GM21528 (cell line): Measurements from ENCODE around the gene ABHD4.
"Not testable (repeated sequence)": the region's sequence is repeated elsewhere in the genome, so short reads cannot be mapped to it uniquely, and the experiment has no call there.

Source experiments
- ATAC-seq: cut with Tn5 transposase; IDR thresholded peaks from one replicate; pipeline ENCODE4 v1.9.1; 2021; ENCODE audit warnings: mild to moderate bottlenecking, moderate library complexity; ENCODE audit not compliant: unreplicated experiment, low FRiP score

Gene ABHD4

GRCh38 chr14:22561366-22561660 is 36.8 kb upstream of the ABHD4 start:
- no peak for ATAC-seq

GRCh38 chr14:22561661-22562579 is 36.2 kb upstream of the ABHD4 start:
- ATAC-seq: no peak

GRCh38 chr14:22563987-22564386 is 34.1 kb upstream of the ABHD4 start:
- no peak for ATAC-seq

- ATAC-seq: no peak
Measured at GRCh38 chr14:22564463-22564862, 33.6 kb upstream of the ABHD4 start.

GRCh38 chr14:22565391-22565945 is 32.6 kb upstream of the ABHD4 start:
- ATAC-seq: no peak

- ATAC-seq: not testable (repeated sequence)
Measured at GRCh38 chr14:22566266-22566665, 31.8 kb upstream of the ABHD4 start.

- no peak for ATAC-seq
Measured at GRCh38 chr14:22566845-22567244, 31.3 kb upstream of the ABHD4 start.

GRCh38 chr14:22567437-22567836 is 30.7 kb upstream of the ABHD4 start:
- ATAC-seq: no peak

- no peak for ATAC-seq
Measured at GRCh38 chr14:22569106-22569736, 28.9 kb upstream of the ABHD4 start.

- ATAC-seq: no peak
Measured at GRCh38 chr14:22569737-22570131, 28.4 kb upstream of the ABHD4 start.

- peak; percentile 55 for ATAC-seq
Measured at GRCh38 chr14:22570132-22570949, 27.8 kb upstream of the ABHD4 start.

GRCh38 chr14:22572562-22573058 is 25.5 kb upstream of the ABHD4 start:
- no peak for ATAC-seq

GRCh38 chr14:22573804-22574203 is 24.3 kb upstream of the ABHD4 start:
- no peak for ATAC-seq

- no peak for ATAC-seq
Measured at GRCh38 chr14:22577334-22577908, 20.7 kb upstream of the ABHD4 start.

GRCh38 chr14:22579236-22579635 is 18.9 kb upstream of the ABHD4 start:
- no peak for ATAC-seq

- ATAC-seq: no peak
Measured at GRCh38 chr14:22579881-22580280, 18.2 kb upstream of the ABHD4 start.

- ATAC-seq: no peak
Measured at GRCh38 chr14:22580625-22581024, 17.5 kb upstream of the ABHD4 start.

GRCh38 chr14:22583994-22584393 is 14.1 kb upstream of the ABHD4 start:
- no peak for ATAC-seq

- ATAC-seq: no peak
Measured at GRCh38 chr14:22587247-22587646, 10.9 kb upstream of the ABHD4 start.

- not testable (repeated sequence) for ATAC-seq
Measured at GRCh38 chr14:22587677-22588422, 10.2 kb upstream of the ABHD4 start.
